Endothelial cell of umbilical vein (primary cell): ENCODE results near the gene HIRA.

ENCODE experiments used
- EZH2 ChIP-seq: IDR thresholded peaks from 2 replicates; pipeline ENCODE4 v1.6.1; 2012; ENCODE audit warnings: borderline replicate concordance, low read depth, mild to moderate bottlenecking, moderate library complexity, low read length, inconsistent platforms; ENCODE audit not compliant: severe bottlenecking
- FOS ChIP-seq: IDR thresholded peaks from 2 replicates; pipeline ENCODE4 v1.6.1; 2011; ENCODE audit warnings: mild to moderate bottlenecking, low read length, moderate library complexity, borderline replicate concordance; ENCODE audit not compliant: insufficient read depth
- GATA2 ChIP-seq: IDR thresholded peaks from 2 replicates; pipeline ENCODE4 v1.7.0; 2011; ENCODE audit warnings: low read depth, mild to moderate bottlenecking, moderate library complexity, mixed read lengths, low read length; ENCODE audit not compliant: insufficient read length, insufficient read depth
- MYC ChIP-seq: IDR thresholded peaks from one replicate; pipeline ENCODE4 v1.6.1; 2011; ENCODE audit warnings: mild to moderate bottlenecking, low read depth, low read length
- POLR2A ChIP-seq: IDR thresholded peaks from 2 replicates; pipeline ENCODE4 v1.6.1; 2012; ENCODE audit warnings: low read depth, mild to moderate bottlenecking, control low read depth, low read length
- POLR2AphosphoS5 ChIP-seq: IDR thresholded peaks from 2 replicates; pipeline ENCODE4 v1.6.1; 2012; ENCODE audit warnings: low read depth, mild to moderate bottlenecking, control low read depth, low read length, moderate library complexity; ENCODE audit not compliant: insufficient read depth
- TF ChIP-seq, protein P1 (sequence below), 2 donors: IDR thresholded peaks; 1 replicate in 1 of 2; 2 replicates in 1 of 2; pipeline ENCODE4 v1.5.1; 2011; ENCODE audit warnings: low read length in 2 of 2, mild to moderate bottlenecking in 2 of 2, moderate library complexity in 2 of 2, control low read depth in 1 of 2, inconsistent platforms in 1 of 2, low read depth in 1 of 2; ENCODE audit not compliant: insufficient read depth in 1 of 2; ENCODE audit errors: extremely low read depth in 1 of 2
- TF ChIP-seq, protein P2 (sequence below): IDR thresholded peaks from 2 replicates; pipeline ENCODE4 v1.6.1; 2011; ENCODE audit not compliant: insufficient read depth, insufficient read length

DNA sequence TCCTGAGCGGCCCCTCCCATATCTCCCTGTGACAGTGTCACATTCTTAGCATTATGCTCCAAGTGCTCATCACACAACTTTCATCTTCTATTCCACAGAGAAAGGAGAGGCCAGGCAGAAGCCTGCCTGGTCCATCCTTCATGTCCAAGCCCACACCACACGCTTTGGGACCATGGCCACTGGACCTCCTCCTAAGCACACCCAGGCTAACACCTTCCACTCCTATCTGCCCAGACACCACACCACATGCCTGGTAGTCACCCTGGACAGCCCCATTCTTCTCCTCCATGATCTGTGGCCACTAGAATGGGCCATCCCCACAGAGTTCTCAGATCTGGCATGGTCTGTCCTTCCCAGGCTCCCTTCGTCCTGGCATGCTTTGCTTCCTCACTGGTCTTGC is 55.3 kb downstream of the HIRA start:
- TF ChIP-seq POLR2A, result no peak
- TF ChIP-seq POLR2AphosphoS5, result no peak
- TF ChIP-seq, protein P1, sequence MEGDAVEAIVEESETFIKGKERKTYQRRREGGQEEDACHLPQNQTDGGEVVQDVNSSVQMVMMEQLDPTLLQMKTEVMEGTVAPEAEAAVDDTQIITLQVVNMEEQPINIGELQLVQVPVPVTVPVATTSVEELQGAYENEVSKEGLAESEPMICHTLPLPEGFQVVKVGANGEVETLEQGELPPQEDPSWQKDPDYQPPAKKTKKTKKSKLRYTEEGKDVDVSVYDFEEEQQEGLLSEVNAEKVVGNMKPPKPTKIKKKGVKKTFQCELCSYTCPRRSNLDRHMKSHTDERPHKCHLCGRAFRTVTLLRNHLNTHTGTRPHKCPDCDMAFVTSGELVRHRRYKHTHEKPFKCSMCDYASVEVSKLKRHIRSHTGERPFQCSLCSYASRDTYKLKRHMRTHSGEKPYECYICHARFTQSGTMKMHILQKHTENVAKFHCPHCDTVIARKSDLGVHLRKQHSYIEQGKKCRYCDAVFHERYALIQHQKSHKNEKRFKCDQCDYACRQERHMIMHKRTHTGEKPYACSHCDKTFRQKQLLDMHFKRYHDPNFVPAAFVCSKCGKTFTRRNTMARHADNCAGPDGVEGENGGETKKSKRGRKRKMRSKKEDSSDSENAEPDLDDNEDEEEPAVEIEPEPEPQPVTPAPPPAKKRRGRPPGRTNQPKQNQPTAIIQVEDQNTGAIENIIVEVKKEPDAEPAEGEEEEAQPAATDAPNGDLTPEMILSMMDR (IDR thresholded peaks at IDR 0.05; ENCODE audit: extremely low read depth in 1 of 2, insufficient read depth in 1 of 2, low read depth in 1 of 2, low read length in 2 of 2), result no peak
- no peak for TF ChIP-seq EZH2
- TF ChIP-seq, protein P2, sequence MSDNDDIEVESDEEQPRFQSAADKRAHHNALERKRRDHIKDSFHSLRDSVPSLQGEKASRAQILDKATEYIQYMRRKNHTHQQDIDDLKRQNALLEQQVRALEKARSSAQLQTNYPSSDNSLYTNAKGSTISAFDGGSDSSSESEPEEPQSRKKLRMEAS, result no peak
- no peak for TF ChIP-seq FOS
- TF ChIP-seq GATA2, result no peak
- TF ChIP-seq MYC, result no peak
